Small intestine (tissue), 7 donors: ENCODE measurements around the gene CCDC86. TPM values are rescaled to one million over a fixed set of nuclear protein-coding genes. Genes with fewer than 3 reads are reported as not detected.

Source experiments
- DNase-seq, 2 donors: peaks; one replicate each; pipeline versions ENCODE4 v3.0.0 to v3.0.0-alpha.2; 2013
- FAIRE-seq: peaks from 2 replicates; lab custom pipeline; 2012; peaks lifted over from hg19 to GRCh38; lab: Jason Lieb, UNC
- H3K27ac ChIP-seq, 3 donors: one replicate each; pipeline ENCODE4 v1.5.1; 2013; ENCODE audit warnings: low read length in 2 of 3, mild to moderate bottlenecking in 2 of 3, control low read depth in 1 of 3, inconsistent platforms in 1 of 3, low read depth in 1 of 3, moderate library complexity in 1 of 3
- H3K27me3 ChIP-seq, 3 donors: one replicate each; pipeline ENCODE4 v1.6.1; 2013; ENCODE audit warnings: low read length in 3 of 3, inconsistent platforms in 1 of 3; ENCODE audit not compliant: control insufficient read depth in 3 of 3, insufficient read depth in 3 of 3
- H3K36me3 ChIP-seq, 3 donors: one replicate each; pipeline ENCODE4 v1.6.1; 2013; ENCODE audit warnings: low read length in 3 of 3, inconsistent platforms in 1 of 3, low read depth in 1 of 3, mild to moderate bottlenecking in 1 of 3, moderate library complexity in 1 of 3; ENCODE audit not compliant: control insufficient read depth in 3 of 3, insufficient read depth in 2 of 3
- H3K4me1 ChIP-seq, 3 donors: one replicate each; pipeline ENCODE4 v1.6.1; 2013; ENCODE audit warnings: low read length in 2 of 3, inconsistent platforms in 1 of 3, low read depth in 1 of 3, mild to moderate bottlenecking in 1 of 3, moderate library complexity in 1 of 3; ENCODE audit not compliant: control insufficient read depth in 3 of 3, insufficient read depth in 2 of 3
- H3K4me3 ChIP-seq, 3 donors: one replicate each; pipeline ENCODE4 v1.5.1; 2013; ENCODE audit warnings: low read length in 3 of 3, control low read depth in 1 of 3, inconsistent platforms in 1 of 3, low read depth in 1 of 3, mild to moderate bottlenecking in 1 of 3, moderate library complexity in 1 of 3
- H3K9me3 ChIP-seq, 2 donors: one replicate each; pipeline ENCODE4 v1.6.1; 2013; ENCODE audit warnings: low read depth in 1 of 2, low read length in 1 of 2; ENCODE audit not compliant: control insufficient read depth in 2 of 2, insufficient read depth in 1 of 2
- WGBS, 3 donors: extraction: QIAGEN DNeasy Blood & Tissue Kit; methylation state at CpG; one replicate each; pipeline ENCODE4 v1.1.7; 2013; 5-methylcytosine and 5-hydroxymethylcytosine counted together
- polyA plus RNA-seq, 4 donors: library from polyadenylated mRNA; stranded (reverse) in 3 of 4; unstranded in 1 of 4; fragments of 200-250 nt in 3 of 4; fragments of 120-200 nt in 1 of 4; gene quantifications; one replicate each; pipeline versions ENCODE4 v1.2.1 to v1.2.3, GENCODE V29; 2013
- donor health status: healthy with polysubstance abuse.
- donor health status: control.
- donor health status: control.
- donor health status: Bipolar disorder and iron deficiency.
- donor health status: healthy.

Gene CCDC86
- polyA plus RNA-seq, 4 donors, result 10.5 to 23.7 (median 15.0) TPM

DNA sequence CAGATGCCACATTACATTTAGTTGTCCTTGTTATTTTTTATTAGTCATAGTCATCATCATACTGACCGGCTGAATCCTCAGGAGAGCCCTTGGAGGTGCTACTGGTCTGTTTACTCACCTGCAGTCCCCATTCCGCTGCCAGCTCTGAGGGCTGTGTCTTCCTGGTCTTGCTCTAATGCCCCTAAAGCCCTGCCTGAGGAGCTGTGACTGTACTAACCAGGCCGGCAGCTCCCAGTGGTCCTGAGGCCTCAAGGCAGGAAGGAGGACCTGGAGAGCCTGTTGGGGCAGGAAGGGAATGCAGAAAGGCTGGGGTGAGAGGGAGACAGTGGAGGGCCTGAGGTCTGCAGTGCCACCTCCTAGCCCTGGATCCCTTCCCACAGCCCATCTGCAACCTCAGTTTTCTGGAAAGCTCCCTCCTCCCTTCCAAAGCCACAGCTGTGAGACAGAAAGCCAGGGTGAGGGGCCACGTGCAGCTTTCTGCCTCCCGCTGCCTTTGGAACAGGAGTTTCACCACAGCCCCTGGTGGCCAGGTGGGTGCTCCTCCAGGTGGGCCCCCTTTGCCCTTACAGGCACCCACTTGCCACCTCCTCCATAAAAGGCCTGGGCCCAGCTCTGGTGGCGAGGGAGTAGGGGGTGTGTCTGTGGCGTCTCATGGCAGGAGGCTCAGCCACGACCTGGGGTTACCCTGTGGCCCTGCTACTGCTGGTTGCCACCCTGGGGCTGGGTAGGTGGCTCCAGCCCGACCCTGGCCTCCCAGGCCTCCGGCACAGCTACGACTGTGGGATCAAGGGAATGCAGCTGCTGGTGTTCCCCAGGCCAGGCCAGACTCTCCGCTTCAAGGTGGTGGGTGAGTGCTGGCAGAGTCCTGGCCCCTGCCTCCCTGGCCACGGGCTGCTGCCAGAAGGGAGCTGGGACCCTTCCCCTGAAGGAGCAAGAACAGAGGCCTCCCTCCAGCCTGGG lies 25.3 kb downstream of the CCDC86 start, which contains the start of gene ZP1:
Gene ZP1 (plus strand): TSS at position 632 of the 960 bp plus-strand sequence. CDS start 20 bp downstream, at position 652.
- Histone ChIP-seq H3K27me3 (no peaks in the 10 kb centered on the region), H3K9me3 (no peaks in the 10 kb centered on the region), H3K27ac (no peak within 1 kb of the TSS), H3K36me3 (no peaks in the 10 kb centered on the region), H3K4me3 (no peak within 1 kb of the TSS), H3K4me1 (no peaks in the 10 kb centered on the region)
- 76 to 79% (median 76%) methylated on average over 13 of the region's 13 CpGs for WGBS, 3 donors
- no peak for DNase-seq
- FAIRE-seq, result no peak

DNA sequence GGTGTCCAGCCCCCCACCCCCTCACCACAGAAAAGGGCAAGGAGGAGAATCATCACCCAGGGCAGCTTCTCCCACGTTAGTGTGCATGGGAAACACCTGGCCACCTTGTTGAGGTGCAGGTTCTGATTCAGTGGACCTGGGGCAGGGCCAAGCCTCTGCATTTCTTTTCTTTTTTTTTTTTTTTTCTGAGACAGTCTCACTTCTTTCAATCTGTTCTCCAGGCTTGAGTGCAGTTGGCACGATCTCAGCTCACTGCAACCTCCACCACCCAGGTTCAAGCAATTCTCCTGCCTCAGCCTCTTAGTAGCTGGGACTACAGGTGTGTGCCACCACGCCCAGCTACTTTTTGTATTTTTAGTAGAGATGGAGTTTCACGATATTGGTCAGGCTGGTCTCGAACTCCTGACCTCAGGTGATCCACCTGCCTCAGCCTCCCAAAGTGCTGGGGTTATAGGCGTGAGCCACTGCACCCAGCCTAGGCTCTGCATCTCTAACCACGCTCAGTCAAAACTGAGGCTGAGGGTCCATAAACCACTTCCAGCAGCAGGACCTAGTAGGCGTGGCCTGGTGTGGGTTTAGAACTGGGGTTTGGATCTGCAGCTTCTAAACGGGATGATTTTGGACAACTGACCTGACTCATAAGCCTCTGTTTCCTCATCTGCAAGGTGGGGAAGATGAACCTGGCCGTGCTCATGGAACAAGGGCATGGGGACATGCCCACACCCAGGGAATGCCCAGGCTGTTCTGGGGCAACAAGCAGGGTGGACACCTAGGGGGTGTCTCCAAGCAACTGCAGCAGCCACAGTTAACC lies 26.2 kb downstream of the CCDC86 start:
- Histone ChIP-seq H3K27ac (no peak overlapping the region), H3K4me1 (peaks cover 0 to 1% (median 0%) of the 10 kb centered on the region in 3 donors), H3K27me3 (no peaks in the 10 kb centered on the region), H3K36me3 (no peaks in the 10 kb centered on the region), H3K4me3 (no peak overlapping the region), H3K9me3 (no peaks in the 10 kb centered on the region)
- no peak for DNase-seq
- no peak for FAIRE-seq
- 65 to 73% (median 66%) methylated on average over 10 of the region's 10 CpGs for WGBS, 3 donors

DNA sequence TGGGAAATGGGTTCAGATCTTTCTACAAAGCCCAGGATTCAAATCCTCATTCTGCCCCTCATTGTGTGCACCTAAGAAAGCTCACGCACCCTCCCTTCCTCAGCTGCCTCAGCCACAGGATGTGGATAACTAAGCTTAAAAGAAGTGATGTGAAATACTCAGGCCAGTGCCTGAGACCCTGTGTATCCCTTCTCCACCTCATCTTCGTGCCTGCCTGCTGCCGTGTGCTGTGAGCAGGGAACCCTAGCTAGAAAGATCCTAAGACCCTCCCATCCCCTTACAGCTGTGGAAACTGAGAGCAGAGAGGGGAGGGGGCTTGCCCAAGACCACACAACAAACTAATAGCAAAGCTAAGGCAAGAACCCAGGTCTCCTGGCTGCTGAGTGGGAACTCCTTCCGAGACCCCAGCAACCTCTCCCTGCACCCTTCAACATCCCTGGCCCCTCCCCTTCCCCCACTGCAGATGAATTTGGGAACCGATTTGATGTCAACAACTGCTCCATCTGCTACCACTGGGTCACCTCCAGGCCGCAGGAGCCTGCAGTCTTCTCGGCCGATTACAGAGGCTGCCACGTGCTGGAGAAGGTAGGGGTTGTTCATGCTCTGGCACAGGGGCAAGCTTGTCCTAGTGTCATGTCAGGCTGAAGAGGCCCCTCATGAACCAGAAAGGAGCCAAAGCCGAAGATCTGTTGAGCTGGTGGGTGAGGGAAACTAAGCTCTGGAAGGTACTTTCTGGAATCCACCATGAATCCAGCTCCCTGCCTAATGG lies 27.0 kb downstream of the CCDC86 start:
- H3K27ac ChIP-seq, result no peak overlapping the region
- no peaks in the 10 kb centered on the region for H3K9me3 ChIP-seq
- 80 to 87% (median 82%) methylated on average over 10 of the region's 10 CpGs for WGBS, 3 donors
- FAIRE-seq (no peak), DNase-seq (no peak)
- H3K4me1 ChIP-seq, result peaks cover 0 to 9% (median 0%) of the 10 kb centered on the region in 3 donors
- H3K27me3 ChIP-seq, result no peaks in the 10 kb centered on the region
- no peaks in the 10 kb centered on the region for H3K36me3 ChIP-seq
- no peak overlapping the region for H3K4me3 ChIP-seq

DNA sequence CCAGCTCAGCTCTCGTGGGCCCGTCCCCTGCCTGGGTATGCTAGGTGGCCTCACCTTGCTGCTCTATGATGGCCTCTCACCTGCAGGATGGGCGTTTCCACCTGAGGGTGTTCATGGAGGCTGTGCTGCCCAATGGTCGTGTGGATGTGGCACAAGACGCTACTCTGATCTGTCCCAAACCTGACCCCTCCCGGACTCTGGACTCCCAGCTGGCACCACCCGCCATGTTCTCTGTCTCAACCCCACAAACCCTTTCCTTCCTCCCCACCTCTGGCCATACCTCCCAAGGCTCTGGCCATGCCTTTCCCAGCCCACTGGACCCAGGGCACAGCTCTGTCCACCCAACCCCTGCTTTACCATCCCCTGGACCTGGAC lies 27.5 kb downstream of the CCDC86 start:
- no peak overlapping the region for H3K27ac ChIP-seq
- H3K27me3 ChIP-seq, result no peaks in the 10 kb centered on the region
- H3K36me3 ChIP-seq, result peaks cover 0 to 2% (median 0%) of the 10 kb centered on the region in 3 donors
- WGBS, 3 donors, result 82 to 95% (median 89%) methylated on average over 6 to 7 of the region's 7 CpGs
- DNase-seq (no peak), FAIRE-seq (no peak)
- no peak overlapping the region for H3K4me3 ChIP-seq
- H3K9me3 ChIP-seq, result no peaks in the 10 kb centered on the region
- peaks cover 0 to 9% (median 0%) of the 10 kb centered on the region in 3 donors for H3K4me1 ChIP-seq

DNA sequence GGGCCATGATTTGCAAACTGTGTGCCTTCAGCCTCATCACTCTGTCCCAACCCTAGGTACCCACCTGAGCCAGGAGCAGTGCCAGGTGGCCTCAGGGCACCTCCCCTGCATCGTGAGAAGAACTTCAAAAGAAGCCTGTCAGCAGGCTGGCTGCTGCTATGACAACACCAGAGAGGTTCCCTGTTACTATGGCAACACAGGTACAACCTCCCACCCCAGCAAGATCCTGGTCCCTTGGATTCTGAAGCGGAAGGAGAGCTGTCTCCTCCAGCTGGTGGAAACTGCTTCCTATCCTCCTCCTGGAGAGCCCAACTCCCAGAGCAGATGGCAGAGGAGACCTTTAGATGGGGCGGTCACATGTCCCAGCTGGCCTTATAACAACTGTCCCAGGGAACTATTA lies 28.4 kb downstream of the CCDC86 start:
- Histone ChIP-seq H3K4me3 (no peak overlapping the region), H3K4me1 (peaks cover 0 to 12% (median 0%) of the 10 kb centered on the region in 3 donors), H3K9me3 (no peaks in the 10 kb centered on the region), H3K36me3 (peaks cover 0 to 8% (median 0%) of the 10 kb centered on the region in 3 donors), H3K27ac (no peak overlapping the region), H3K27me3 (no peaks in the 10 kb centered on the region)
- DNase-seq, result peak in 1 of 2 donors; percentile 35
- WGBS, 3 donors, result 57 to 62% (median 60%) methylated on average over 3 of the region's 3 CpGs
- no peak for FAIRE-seq

DNA sequence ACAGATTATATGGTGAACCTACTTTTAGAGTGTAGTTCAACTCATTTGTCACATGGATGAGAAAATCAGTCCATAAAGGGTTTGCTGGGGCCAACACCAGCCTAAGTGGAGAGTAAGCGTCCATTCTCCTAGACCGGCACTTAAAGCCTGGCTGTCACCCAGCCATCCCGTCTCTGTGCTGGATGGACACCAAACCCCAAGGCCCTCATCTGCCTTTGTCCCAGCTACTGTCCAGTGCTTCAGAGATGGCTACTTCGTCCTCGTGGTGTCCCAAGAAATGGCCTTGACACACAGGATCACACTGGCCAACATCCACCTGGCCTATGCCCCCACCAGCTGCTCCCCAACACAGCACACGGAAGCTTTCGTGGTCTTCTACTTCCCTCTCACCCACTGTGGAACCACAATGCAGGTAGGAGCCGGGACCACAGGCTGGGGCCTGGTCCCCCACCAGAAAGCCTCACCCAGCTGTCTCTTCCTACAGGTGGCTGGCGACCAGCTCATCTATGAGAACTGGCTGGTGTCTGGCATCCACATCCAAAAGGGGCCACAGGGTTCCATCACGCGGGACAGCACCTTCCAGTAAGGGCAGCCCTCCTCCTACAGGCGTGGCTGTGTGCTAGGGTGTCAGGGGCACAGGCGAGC lies 28.9 kb downstream of the CCDC86 start:
- no peak for DNase-seq
- FAIRE-seq, result no peak
- peaks cover 0 to 10% (median 0%) of the 10 kb centered on the region in 3 donors for H3K36me3 ChIP-seq
- 72 to 84% (median 74%) methylated on average over 13 of the region's 13 CpGs for WGBS, 3 donors
- H3K4me1 ChIP-seq, result peaks cover 0 to 18% (median 0%) of the 10 kb centered on the region in 3 donors
- H3K9me3 ChIP-seq, result no peaks in the 10 kb centered on the region
- peak overlapping the region in 1 of 3 donors; percentile 46 for H3K27ac ChIP-seq
- no peak overlapping the region for H3K4me3 ChIP-seq
- H3K27me3 ChIP-seq, result no peaks in the 10 kb centered on the region

DNA sequence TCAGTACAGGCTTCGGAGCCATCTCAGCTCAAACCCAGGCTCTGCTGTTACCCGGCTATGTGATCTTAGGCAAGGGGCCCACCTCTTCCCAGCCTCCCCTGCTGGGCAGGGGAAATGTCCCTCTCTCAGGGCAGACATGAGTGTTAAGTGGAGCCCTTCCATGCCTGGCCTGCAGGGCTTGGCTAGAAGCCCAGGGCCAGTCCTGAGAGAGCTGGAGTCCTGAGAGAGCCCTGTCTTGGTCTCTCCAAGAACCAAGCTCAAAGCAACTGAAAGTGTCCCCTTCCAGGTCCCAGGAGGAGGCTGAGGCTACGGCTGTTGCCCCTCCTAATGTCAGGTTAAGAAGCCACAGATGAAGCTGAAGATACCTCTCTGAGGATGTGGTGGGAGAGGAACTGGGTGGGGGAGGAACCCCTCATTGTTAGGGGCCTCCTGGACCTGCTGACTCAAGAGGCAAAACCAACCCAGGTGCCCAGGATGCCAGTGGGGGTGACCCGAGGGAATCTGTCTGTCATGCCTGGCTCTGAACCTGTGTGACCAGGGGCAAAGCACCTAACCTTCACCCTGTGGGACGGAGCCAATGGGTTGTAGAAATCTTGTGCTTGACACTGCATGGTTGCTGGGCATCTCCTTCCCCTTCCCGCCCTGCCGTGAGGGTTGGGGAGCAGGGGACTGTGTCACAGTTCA lies 29.6 kb downstream of the CCDC86 start:
- Histone ChIP-seq H3K36me3 (peaks cover 0 to 10% (median 0%) of the 10 kb centered on the region in 3 donors), H3K4me1 (peaks cover 0 to 22% (median 0%) of the 10 kb centered on the region in 3 donors), H3K27me3 (no peaks in the 10 kb centered on the region), H3K9me3 (no peaks in the 10 kb centered on the region), H3K27ac (peak overlapping the region in 1 of 3 donors; percentile 46), H3K4me3 (no peak overlapping the region)
- DNase-seq (no peak), FAIRE-seq (no peak)
- WGBS, 3 donors, result 68 to 81% (median 74%) methylated on average over 7 of the region's 7 CpGs
